ENCODE measurements around the gene FBXO28. TPM values are rescaled to one million over a fixed set of nuclear protein-coding genes. Genes with fewer than 3 reads are reported as not detected.

Gene FBXO28
- total RNA-seq, 1 experiment from 2014 or later, result 37.0 TPM

- Histone ChIP-seq H4K20me1 (ENCODE audit: insufficient read depth) (no peaks in the 10 kb centered on the region), H3K9me2 (ENCODE audit: insufficient read depth) (no peaks in the 10 kb centered on the region), H3K9me3 (ENCODE audit: control insufficient read depth in 1 of 2, insufficient read depth in 1 of 2, low read depth in 1 of 2, low read length in 2 of 2) (no peaks in the 10 kb centered on the region), H3K4me3 (replicated peaks in 1 of 2; ENCODE audit: low read depth in 1 of 2, low read length in 2 of 2) (no peak overlapping the region), H2AFZ (ENCODE audit: low read depth, low read length, poor library complexity, severe bottlenecking) (no peak overlapping the region), H3K4me2 (ENCODE audit: low read length) (no peak overlapping the region), H3K36me3 (ENCODE audit: control insufficient read depth in 1 of 2, insufficient read depth in 2 of 2, low read length in 2 of 2) (no peaks in the 10 kb centered on the region), H3K27me3 (ENCODE audit: insufficient read depth, low read length) (no peaks in the 10 kb centered on the region), H3K9ac (ENCODE audit: low read length) (no peak overlapping the region), H3K4me1 (ENCODE audit: control insufficient read depth in 1 of 2, insufficient read depth in 2 of 2, low read length in 2 of 2) (peaks cover 10 to 18% of the 10 kb centered on the region in 2 experiments), H3K27ac (ENCODE audit: low read depth, low read length) (no peak overlapping the region), H3K79me2 (ENCODE audit: insufficient read depth, low read length) (no peaks in the 10 kb centered on the region)
- ChIA-PET POLR2A (no interaction called here), RAD21 (ENCODE audit: low non-redundant PET in 1 of 2, low total read pairs in 2 of 2, uncharacterized antibody in 2 of 2, unreplicated experiment in 2 of 2) (no interaction called here), CTCF (no interaction called here)
- intact Hi-C loops (cut with micrococcal nuclease), result no loop called here
- ATAC-seq (no peak), DNase-seq (ENCODE audit: low read depth, low spot score) (no peak)
- no peak for TF ChIP-seq ATF3 (IDR thresholded peaks at IDR 0.05)
- TF ChIP-seq, protein P1, sequence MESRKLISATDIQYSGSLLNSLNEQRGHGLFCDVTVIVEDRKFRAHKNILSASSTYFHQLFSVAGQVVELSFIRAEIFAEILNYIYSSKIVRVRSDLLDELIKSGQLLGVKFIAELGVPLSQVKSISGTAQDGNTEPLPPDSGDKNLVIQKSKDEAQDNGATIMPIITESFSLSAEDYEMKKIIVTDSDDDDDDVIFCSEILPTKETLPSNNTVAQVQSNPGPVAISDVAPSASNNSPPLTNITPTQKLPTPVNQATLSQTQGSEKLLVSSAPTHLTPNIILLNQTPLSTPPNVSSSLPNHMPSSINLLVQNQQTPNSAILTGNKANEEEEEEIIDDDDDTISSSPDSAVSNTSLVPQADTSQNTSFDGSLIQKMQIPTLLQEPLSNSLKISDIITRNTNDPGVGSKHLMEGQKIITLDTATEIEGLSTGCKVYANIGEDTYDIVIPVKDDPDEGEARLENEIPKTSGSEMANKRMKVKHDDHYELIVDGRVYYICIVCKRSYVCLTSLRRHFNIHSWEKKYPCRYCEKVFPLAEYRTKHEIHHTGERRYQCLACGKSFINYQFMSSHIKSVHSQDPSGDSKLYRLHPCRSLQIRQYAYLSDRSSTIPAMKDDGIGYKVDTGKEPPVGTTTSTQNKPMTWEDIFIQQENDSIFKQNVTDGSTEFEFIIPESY (IDR thresholded peaks at IDR 0.05; ENCODE audit: extremely low read depth, insufficient replicate concordance, low read length), result no peak
- TF ChIP-seq TCF7L2 (IDR thresholded peaks at IDR 0.05; ENCODE audit: borderline replicate concordance, extremely low read depth, insufficient read depth, insufficient read length), result no peak
- no peak for TF ChIP-seq EZH2phosphoT487 (IDR thresholded peaks at IDR 0.05; ENCODE audit: borderline replicate concordance)
- no peak for TF ChIP-seq EGR1 (IDR thresholded peaks at IDR 0.05; ENCODE audit: low read depth)
- TF ChIP-seq JUND (IDR thresholded peaks at IDR 0.05), result no peak
- TF ChIP-seq SP1 (IDR thresholded peaks at IDR 0.05; ENCODE audit: low read depth), result no peak
- no peak for TF ChIP-seq YY1 (IDR thresholded peaks at IDR 0.05; ENCODE audit: extremely low read depth, insufficient replicate concordance, low read depth, low read length)
- no peak for TF ChIP-seq SRF (IDR thresholded peaks at IDR 0.05; ENCODE audit: low read depth)
- TF ChIP-seq FOSL1 (IDR thresholded peaks at IDR 0.05; ENCODE audit: low read depth), result no peak
- no peak for TF ChIP-seq CBX3 (IDR thresholded peaks at IDR 0.05; ENCODE audit: low read depth)
- TF ChIP-seq, protein P2, sequence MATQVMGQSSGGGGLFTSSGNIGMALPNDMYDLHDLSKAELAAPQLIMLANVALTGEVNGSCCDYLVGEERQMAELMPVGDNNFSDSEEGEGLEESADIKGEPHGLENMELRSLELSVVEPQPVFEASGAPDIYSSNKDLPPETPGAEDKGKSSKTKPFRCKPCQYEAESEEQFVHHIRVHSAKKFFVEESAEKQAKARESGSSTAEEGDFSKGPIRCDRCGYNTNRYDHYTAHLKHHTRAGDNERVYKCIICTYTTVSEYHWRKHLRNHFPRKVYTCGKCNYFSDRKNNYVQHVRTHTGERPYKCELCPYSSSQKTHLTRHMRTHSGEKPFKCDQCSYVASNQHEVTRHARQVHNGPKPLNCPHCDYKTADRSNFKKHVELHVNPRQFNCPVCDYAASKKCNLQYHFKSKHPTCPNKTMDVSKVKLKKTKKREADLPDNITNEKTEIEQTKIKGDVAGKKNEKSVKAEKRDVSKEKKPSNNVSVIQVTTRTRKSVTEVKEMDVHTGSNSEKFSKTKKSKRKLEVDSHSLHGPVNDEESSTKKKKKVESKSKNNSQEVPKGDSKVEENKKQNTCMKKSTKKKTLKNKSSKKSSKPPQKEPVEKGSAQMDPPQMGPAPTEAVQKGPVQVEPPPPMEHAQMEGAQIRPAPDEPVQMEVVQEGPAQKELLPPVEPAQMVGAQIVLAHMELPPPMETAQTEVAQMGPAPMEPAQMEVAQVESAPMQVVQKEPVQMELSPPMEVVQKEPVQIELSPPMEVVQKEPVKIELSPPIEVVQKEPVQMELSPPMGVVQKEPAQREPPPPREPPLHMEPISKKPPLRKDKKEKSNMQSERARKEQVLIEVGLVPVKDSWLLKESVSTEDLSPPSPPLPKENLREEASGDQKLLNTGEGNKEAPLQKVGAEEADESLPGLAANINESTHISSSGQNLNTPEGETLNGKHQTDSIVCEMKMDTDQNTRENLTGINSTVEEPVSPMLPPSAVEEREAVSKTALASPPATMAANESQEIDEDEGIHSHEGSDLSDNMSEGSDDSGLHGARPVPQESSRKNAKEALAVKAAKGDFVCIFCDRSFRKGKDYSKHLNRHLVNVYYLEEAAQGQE (IDR thresholded peaks at IDR 0.05; ENCODE audit: low read depth), result no peak
- BruUV-seq (replicated peaks), result no TSS peak
Measured at GRCh38 chr1:224201383-224201782, 87.5 kb downstream of the FBXO28 start.

Measured in HCT116 (cell line).